Neural progenitor cell (in vitro differentiated cells): ENCODE results near the gene PIP4K2C. TPM values are rescaled to one million over a fixed set of nuclear protein-coding genes. Genes with fewer than 3 reads are reported as not detected.
A peak's percentile ranks its signal among the peaks of the same experiment; 100 is the strongest.
"Not testable (repeated sequence)": the region's sequence is repeated elsewhere in the genome, so short reads cannot be mapped to it uniquely, and the experiment has no call there.

Experiments
- DNase-seq: peaks from one replicate; pipeline ENCODE4 v3.0.0-alpha.2; 2016; ENCODE audit warnings: low spot score
- H2AFZ ChIP-seq: fragments of 200-600 bp; sonication (generic); replicated peaks from 2 replicates; pipeline ENCODE4 v1.6.1; 2016; ENCODE audit warnings: antibody characterized with exemption
- H3F3A ChIP-seq: fragments of 200-600 bp; sonication (generic); 2 replicates; pipeline ENCODE4 v1.6.1; 2016; ENCODE audit warnings: antibody characterized with exemption, low read depth
- H3K27ac ChIP-seq: fragments of 200-600 bp; sonication (generic); 2 replicates; pipeline ENCODE4 v1.5.1; 2016; ENCODE audit warnings: mild to moderate bottlenecking
- H3K27me3 ChIP-seq: fragments of 200-600 bp; sonication (generic); 2 replicates; pipeline ENCODE4 v1.6.1; 2016; ENCODE audit warnings: mild to moderate bottlenecking, moderate library complexity
- H3K36me3 ChIP-seq: fragments of 200-600 bp; sonication (generic); 2 replicates; pipeline ENCODE4 v1.5.1; 2016
- H3K4me1 ChIP-seq: fragments of 200-600 bp; sonication (generic); 2 replicates; pipeline ENCODE4 v1.6.1; 2016; ENCODE audit warnings: mixed run types
- H3K4me2 ChIP-seq: fragments of 200-600 bp; sonication (generic); 2 replicates; pipeline ENCODE4 v1.6.1; 2016
- H3K4me3 ChIP-seq: fragments of 200-600 bp; sonication (generic); 2 replicates; pipeline ENCODE4 v1.5.1; 2016
- H3K79me2 ChIP-seq: fragments of 200-600 bp; sonication (generic); 2 replicates; pipeline ENCODE4 v1.6.1; 2016; ENCODE audit warnings: low read depth
- H3K9ac ChIP-seq: fragments of 200-600 bp; sonication (generic); 2 replicates; pipeline ENCODE4 v1.6.1; 2016
- H3K9me3 ChIP-seq: fragments of 200-600 bp; sonication (generic); 2 replicates; pipeline ENCODE4 v1.5.1; 2016; ENCODE audit warnings: low read depth
- H4K20me1 ChIP-seq: fragments of 200-600 bp; sonication (generic); 2 replicates; pipeline ENCODE4 v1.6.1; 2016; ENCODE audit warnings: low read depth
- H3K27ac Mint-ChIP-seq: 3 replicates; pipeline ENCODE4 v1.8.0; 2021; ENCODE audit warnings: mixed read lengths
- H3K27me3 Mint-ChIP-seq: 2 replicates; pipeline ENCODE4 v1.8.0; 2022; ENCODE audit warnings: low read depth, mild to moderate bottlenecking, inconsistent platforms, moderate library complexity, mixed read lengths; ENCODE audit not compliant: insufficient read depth
- H3K36me3 Mint-ChIP-seq: 3 replicates; pipeline ENCODE4 v1.8.0; 2021; ENCODE audit warnings: mixed read lengths
- H3K4me1 Mint-ChIP-seq: 3 replicates; pipeline ENCODE4 v1.8.0; 2021; ENCODE audit warnings: mixed read lengths
- H3K4me3 Mint-ChIP-seq: 3 replicates; pipeline ENCODE4 v1.8.0; 2021; ENCODE audit warnings: mild to moderate bottlenecking, moderate library complexity, mixed read lengths
- H3K9me3 Mint-ChIP-seq: 3 replicates; pipeline ENCODE4 v1.8.0; 2020; ENCODE audit warnings: mixed read lengths
- EZH2 ChIP-seq: fragments of 200-600 bp; sonication (generic); IDR thresholded peaks from 2 replicates; pipeline ENCODE4 v1.6.1; 2017; ENCODE audit warnings: antibody characterized with exemption, mild to moderate bottlenecking, moderate library complexity
- EZH2phosphoT487 ChIP-seq: fragments of 200-600 bp; sonication (generic); IDR thresholded peaks from 2 replicates; pipeline ENCODE4 v1.6.1; 2017; ENCODE audit warnings: antibody characterized with exemption
- total RNA-seq: library from RNA; depleted of rRNA; stranded (reverse); fragments of >200 nt; gene quantifications from 2 replicates; pipeline ENCODE4 v1.2.3, GENCODE V29; 2015; ENCODE audit warnings: low replicate concordance
- TF ChIP-seq, protein P1 (sequence below): fragments of 200-600 bp; sonication (generic); IDR thresholded peaks from 2 replicates; pipeline ENCODE4 v1.5.1; 2017; ENCODE audit warnings: antibody characterized with exemption, mild to moderate bottlenecking

Gene PIP4K2C
- total RNA-seq, 1 donor from 2014 or later: 15.5 TPM

DNA sequence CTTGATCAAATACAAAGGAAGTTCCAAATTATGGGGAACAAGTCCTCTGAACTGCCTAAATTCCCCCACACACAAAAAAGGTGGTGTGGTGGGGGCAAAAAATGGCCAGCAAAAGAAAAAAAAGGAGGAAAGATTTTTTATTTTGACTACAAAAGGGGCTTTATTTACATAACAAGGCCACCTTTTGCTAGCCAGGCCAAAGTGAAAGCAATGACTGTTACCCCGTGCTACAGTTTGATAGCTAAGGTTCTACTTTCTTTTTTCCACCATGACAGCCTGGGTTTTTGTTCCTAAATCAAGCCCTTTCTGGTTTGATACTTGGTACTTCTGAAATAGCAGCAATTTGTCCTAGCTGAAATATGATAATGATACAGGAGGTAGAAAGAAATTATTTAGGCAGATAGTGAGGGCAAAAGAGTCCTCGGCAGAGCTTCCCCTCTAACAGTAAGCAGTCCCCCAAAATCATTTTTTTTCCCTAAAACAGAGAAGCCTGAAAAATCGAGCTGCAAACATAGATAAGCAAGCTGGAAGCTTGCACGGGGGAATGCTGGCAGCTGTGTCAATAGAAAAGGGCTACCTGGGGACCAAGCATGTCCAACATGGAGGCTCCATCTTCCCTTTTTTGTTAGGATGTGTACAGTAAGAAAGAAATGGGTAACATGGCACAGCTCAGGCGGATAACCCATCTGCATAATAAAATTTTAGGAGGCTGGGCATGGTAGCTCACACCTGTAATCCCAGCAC is 50.9 kb downstream of the PIP4K2C start:
- Histone ChIP-seq H3F3A (no peaks in the 10 kb centered on the region), H3K36me3 (no peaks in the 10 kb centered on the region), H3K79me2 (no peaks in the 10 kb centered on the region), H3K9ac (no peak overlapping the region), H3K4me2 (no peak overlapping the region), H3K27ac (no peak overlapping the region), H3K27me3 (peaks cover 12% of the 10 kb centered on the region), H3K9me3 (peaks cover 14% of the 10 kb centered on the region), H3K4me1 (no peaks in the 10 kb centered on the region), H2AFZ (no peak overlapping the region), H3K4me3 (no peak overlapping the region), H4K20me1 (no peaks in the 10 kb centered on the region)
- no peak for DNase-seq
- Mint-ChIP-seq H3K36me3 (peaks cover 2% of the 10 kb centered on the region), H3K27ac (no peak overlapping the region), H3K27me3 (peaks cover 3% of the 10 kb centered on the region), H3K4me1 (no peaks in the 10 kb centered on the region), H3K4me3 (no peak overlapping the region), H3K9me3 (peaks cover 23% of the 10 kb centered on the region)
- TF ChIP-seq EZH2 (no peak), EZH2phosphoT487 (no peak)
- TF ChIP-seq, protein P1, sequence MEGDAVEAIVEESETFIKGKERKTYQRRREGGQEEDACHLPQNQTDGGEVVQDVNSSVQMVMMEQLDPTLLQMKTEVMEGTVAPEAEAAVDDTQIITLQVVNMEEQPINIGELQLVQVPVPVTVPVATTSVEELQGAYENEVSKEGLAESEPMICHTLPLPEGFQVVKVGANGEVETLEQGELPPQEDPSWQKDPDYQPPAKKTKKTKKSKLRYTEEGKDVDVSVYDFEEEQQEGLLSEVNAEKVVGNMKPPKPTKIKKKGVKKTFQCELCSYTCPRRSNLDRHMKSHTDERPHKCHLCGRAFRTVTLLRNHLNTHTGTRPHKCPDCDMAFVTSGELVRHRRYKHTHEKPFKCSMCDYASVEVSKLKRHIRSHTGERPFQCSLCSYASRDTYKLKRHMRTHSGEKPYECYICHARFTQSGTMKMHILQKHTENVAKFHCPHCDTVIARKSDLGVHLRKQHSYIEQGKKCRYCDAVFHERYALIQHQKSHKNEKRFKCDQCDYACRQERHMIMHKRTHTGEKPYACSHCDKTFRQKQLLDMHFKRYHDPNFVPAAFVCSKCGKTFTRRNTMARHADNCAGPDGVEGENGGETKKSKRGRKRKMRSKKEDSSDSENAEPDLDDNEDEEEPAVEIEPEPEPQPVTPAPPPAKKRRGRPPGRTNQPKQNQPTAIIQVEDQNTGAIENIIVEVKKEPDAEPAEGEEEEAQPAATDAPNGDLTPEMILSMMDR: no peak

DNA sequence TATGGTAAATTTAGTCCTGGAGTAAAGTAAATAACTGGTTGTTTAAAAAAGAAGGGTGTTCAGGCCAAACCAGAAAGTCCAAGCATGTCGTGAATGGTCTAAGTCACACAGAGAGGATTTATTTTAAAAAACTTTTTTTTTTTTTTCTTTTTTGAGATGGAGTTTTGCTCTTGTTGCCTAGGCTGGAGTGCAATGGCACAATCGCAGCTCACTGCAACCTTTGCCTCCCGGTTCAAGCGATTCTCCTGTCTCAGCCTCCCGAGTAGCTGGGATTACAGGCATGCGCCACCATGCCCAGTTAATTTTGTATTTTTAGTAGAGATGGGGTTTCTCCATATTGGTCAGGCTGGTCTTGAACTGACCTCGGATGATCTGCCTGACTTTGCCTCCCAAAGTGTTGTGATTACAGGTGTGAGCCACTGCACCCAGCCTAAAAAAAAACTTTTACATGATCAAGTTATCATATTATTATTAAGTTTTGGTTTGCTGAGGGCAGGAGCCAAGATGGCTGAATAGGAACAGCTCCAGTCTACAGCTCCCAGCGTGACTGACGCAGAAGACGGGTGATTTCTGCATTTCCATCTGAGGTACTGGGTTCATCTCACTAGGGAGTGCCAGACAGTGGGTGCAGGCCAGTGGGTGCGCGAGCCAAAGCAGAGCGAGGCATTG is 55.1 kb downstream of the PIP4K2C start:
- peaks cover 20% of the 10 kb centered on the region for H3K9me3 Mint-ChIP-seq
- H3K27ac Mint-ChIP-seq, H3K4me1 Mint-ChIP-seq, H3K9ac ChIP-seq, H3K27me3 Mint-ChIP-seq, H3K4me2 ChIP-seq, H3F3A ChIP-seq, H4K20me1 ChIP-seq, H3K27me3 ChIP-seq, H2AFZ ChIP-seq, H3K36me3 Mint-ChIP-seq, H3K4me1 ChIP-seq, H3K4me3 ChIP-seq, H3K27ac ChIP-seq, H3K79me2 ChIP-seq, H3K36me3 ChIP-seq, H3K4me3 Mint-ChIP-seq: not testable (repeated sequence)
- H3K9me3 ChIP-seq: peaks cover 14% of the 10 kb centered on the region
- peak; percentile 62 for DNase-seq

DNA sequence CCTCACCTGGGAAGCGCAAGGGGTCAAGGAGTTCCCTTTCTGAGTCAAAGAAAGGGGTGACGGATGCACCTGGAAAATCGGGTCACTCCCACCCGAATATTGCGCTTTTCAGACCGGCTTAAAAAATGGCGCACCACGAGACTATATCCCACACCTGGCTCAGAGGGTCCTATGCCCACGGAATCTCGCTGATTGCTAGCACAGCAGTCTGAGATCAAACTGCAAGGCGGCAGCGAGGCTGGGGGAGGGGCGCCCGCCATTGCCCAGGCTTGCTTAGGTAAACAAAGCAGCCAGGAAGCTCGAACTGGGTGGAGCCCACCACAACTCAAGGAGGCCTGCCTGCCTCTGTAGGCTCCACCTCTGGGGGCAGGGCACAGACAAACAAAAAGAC is 55.7 kb downstream of the PIP4K2C start:
- H3K27me3 Mint-ChIP-seq, H3K4me3 ChIP-seq, H3K36me3 Mint-ChIP-seq, H3K27ac ChIP-seq, H3F3A ChIP-seq, H2AFZ ChIP-seq, H3K27me3 ChIP-seq, H3K4me1 Mint-ChIP-seq, H4K20me1 ChIP-seq, DNase-seq, H3K4me1 ChIP-seq, H3K9ac ChIP-seq, H3K36me3 ChIP-seq, H3K27ac Mint-ChIP-seq, H3K4me3 Mint-ChIP-seq, H3K79me2 ChIP-seq, H3K4me2 ChIP-seq: not testable (repeated sequence)
- H3K9me3 ChIP-seq: peaks cover 14% of the 10 kb centered on the region
- H3K9me3 Mint-ChIP-seq: peaks cover 20% of the 10 kb centered on the region

Other genes starting within 250 kb of the PIP4K2C start
- 29.9 and 40.0 TPM in 2 replicates for gene R3HDM2, start 160.1 kb upstream of the PIP4K2C start, total RNA-seq
- gene INHBC, start 156.4 kb upstream of the PIP4K2C start, total RNA-seq: 0.06 TPM in 1 of 2 replicates, not detected in the other
- 2.6 TPM in 1 of 2 replicates, not detected in the other for gene INHBE, start 135.9 kb upstream of the PIP4K2C start, total RNA-seq
- gene GLI1, start 131.4 kb upstream of the PIP4K2C start, total RNA-seq: 0.12 and 0.71 TPM in 2 replicates
- gene ARHGAP9, start 111.3 kb upstream of the PIP4K2C start, total RNA-seq: 0.62 TPM in 1 of 2 replicates, not detected in the other
- 109 and 116 TPM in 2 replicates for gene MARS1, start 103.1 kb upstream of the PIP4K2C start, total RNA-seq
- gene DDIT3, start 70.7 kb upstream of the PIP4K2C start, total RNA-seq: 2.3 and 4.3 TPM in 2 replicates
- 3.6 and 5.4 TPM in 2 replicates for gene MBD6, start 68.4 kb upstream of the PIP4K2C start, total RNA-seq
- gene DCTN2, start 44.0 kb upstream of the PIP4K2C start, total RNA-seq: 147 and 192 TPM in 2 replicates
- 7.9 and 8.6 TPM in 2 replicates for gene KIF5A, start 41.1 kb upstream of the PIP4K2C start, total RNA-seq
- gene DTX3, start 13.6 kb downstream of the PIP4K2C start, total RNA-seq: 56.4 and 67.9 TPM in 2 replicates
- gene ARHGEF25, start 20.2 kb downstream of the PIP4K2C start, total RNA-seq: 17.3 and 27.3 TPM in 2 replicates
- gene B4GALNT1, start 42.0 kb downstream of the PIP4K2C start, total RNA-seq: 0.28 and 1.1 TPM in 2 replicates
- 107 and 113 TPM in 2 replicates for gene OS9, start 102.9 kb downstream of the PIP4K2C start, total RNA-seq
- 1.7 and 2.7 TPM in 2 replicates for gene AGAP2, start 147.6 kb downstream of the PIP4K2C start, total RNA-seq
- gene TSPAN31, start 153.8 kb downstream of the PIP4K2C start, total RNA-seq: 57.6 and 61.3 TPM in 2 replicates
- 169 and 348 TPM in 2 replicates for gene CDK4, start 161.1 kb downstream of the PIP4K2C start, total RNA-seq
- gene MARCHF9, start 163.9 kb downstream of the PIP4K2C start, total RNA-seq: 8.1 and 11.9 TPM in 2 replicates
- 0.17 and 0.99 TPM in 2 replicates for gene CYP27B1, start 175.9 kb downstream of the PIP4K2C start, total RNA-seq
- 4.5 and 5.6 TPM in 2 replicates for gene METTL1, start 180.9 kb downstream of the PIP4K2C start, total RNA-seq
- gene EEF1AKMT3, start 181.4 kb downstream of the PIP4K2C start, total RNA-seq: 2.1 and 4.8 TPM in 2 replicates
- 18.1 and 19.0 TPM in 2 replicates for gene TSFM, start 191.6 kb downstream of the PIP4K2C start, total RNA-seq
- gene AVIL, start 227.5 kb downstream of the PIP4K2C start, total RNA-seq: 0.12 and 0.37 TPM in 2 replicates